ENCODE results near the gene DHRS3. TPM values are rescaled to one million over a fixed set of nuclear protein-coding genes. Genes with fewer than 3 reads are reported as not detected.

The DHRS3 gene
- total RNA-seq, 1 donor from 2014 or later: not detected

DNA sequence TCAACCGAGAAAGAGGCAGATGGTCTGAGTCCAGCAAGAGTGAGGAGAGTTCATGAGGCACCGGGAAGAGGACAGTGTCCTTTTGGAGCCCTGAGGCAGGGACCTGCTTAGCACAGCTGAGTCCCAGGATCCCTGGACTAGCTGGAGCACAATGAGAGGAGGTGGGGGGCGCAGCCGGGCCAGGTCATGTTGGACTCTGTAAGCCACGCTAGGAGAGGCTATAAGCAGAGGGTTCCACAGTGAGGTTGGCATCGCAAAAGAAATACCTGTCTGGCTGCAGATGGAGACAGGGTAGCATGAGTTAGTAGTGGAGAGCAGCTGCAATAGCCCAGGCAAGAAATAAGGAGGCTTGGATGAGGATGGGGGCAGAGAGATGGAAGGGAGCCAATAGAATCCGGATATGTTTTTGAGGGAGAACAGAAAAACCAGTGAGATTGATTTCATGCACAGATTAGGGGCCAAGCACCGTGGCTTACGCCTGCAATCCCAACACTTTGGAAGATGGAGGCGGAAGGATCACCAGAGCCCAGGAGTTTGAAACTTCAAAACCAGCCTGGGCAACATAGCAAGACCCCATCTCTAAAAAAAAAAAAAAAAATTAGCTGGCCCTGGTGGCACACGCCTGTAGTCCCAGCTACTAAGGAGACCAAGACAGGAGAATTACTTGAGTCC lies 98.2 kb downstream of the DHRS3 start:
- no peak for DNase-seq (ENCODE audit: low read depth)

DNA sequence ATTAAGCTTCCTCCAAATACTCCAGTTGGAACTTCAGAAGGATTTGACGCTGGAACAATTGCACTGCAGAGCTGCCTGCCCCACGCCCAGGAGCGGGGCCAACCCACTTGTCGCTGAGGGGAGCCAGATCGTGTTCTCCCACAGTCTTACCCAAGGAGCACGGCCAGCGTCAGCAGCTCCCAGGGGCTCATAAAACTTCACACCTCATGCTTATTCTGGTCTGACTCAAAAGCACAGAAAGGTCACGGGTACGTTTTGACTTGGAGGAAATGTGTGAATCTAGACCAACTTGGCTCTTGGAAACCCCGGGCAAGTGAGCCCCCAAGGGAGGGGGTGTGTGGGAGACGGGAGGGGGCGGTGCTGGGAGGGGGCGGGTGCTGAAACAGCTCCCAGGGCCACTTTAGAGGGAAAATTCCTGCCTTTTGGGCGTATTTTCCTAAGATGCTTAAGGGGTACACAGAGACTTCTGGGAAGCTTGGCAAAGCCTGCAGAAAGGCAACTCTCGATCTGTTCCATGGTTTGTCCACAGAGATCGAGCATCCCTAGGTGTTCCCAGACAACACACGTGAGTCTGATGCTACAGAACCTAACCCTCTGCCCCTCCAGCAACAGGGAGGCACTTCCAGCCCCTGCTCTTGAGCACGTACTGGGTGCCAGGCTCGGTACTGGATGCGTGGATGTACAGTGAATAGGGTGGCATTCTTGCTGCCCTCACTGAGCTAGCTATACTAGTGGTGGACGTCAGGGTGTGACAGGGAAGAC lies 98.9 kb downstream of the DHRS3 start:
- peak; percentile 24 for DNase-seq (ENCODE audit: low read depth)

Small RNAs within 50 kb of the gene (microRNA-seq; reads per million reads assigned to microRNA genes)
- gene MIR6730: not detected

Other genes with a start within 250 kb of the DHRS3 start
- not detected in 2 replicates for gene AADACL4, start 25.9 kb upstream of the DHRS3 start, total RNA-seq
- not detected in 2 replicates for gene AADACL3, start 97.9 kb upstream of the DHRS3 start, total RNA-seq
- not detected in 2 replicates for gene CFAP107, start 128.0 kb upstream of the DHRS3 start, total RNA-seq
- gene PRAMEF12, start 155.5 kb upstream of the DHRS3 start, total RNA-seq: not detected in 2 replicates
- gene PRAMEF1, start 173.2 kb upstream of the DHRS3 start, total RNA-seq: not detected in 2 replicates
- not detected in 2 replicates for gene PRAMEF11, start 213.2 kb upstream of the DHRS3 start, total RNA-seq
- gene HNRNPCL1, start 230.5 kb upstream of the DHRS3 start, total RNA-seq: not detected in 2 replicates
- not detected in 2 replicates for gene PRAMEF2, start 238.9 kb upstream of the DHRS3 start, total RNA-seq